ENCODE measurements around the gene C6orf47. TPM values are rescaled to one million over a fixed set of nuclear protein-coding genes. Genes with fewer than 3 reads are reported as not detected.

The C6orf47 gene
- total and polyA plus RNA-seq, 2 of the 13 experiments (the other 11 are each of a cell fraction or from before 2014, with no cell fraction given) = 1.7 to 18.1 TPM

DNA sequence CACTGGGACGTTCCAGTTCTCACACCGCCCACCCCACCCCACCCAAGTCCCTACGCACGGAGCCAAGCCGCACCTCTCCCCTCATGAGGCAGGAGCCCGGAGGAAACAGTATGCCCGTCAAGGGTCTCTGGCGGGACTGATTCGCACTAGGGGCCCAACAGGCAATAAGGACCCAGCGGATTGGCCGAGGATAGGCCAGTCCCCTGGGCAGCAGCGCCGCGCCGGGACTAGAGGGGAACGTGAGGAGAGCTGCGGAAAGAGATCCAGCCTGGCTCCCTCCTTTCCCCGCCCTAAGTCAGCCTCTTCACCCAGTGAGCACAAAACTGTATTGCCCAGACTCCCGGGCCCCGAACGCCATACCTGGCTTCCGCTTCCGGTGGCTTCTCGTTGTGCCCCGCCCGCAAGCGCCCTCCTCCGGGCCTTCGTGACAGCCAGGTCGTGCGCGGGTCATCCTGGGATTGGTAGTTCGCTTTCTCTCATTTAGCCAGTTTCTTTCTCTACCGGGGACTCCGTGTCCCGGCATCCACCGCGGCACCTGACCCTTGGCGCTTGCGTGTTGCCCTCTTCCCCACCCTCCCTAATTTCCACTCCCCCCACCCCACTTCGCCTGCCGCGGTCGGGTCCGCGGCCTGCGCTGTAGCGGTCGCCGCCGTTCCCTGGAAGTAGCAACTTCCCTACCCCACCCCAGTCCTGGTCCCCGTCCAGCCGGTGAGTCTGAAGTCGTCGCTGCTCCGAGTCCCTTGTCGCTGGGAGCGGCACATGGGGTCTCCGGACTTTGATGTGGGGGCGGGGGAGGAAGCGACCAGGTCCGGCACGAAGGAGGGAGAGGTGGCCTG, 5.1 kb upstream of the C6orf47 start, which contains the start of gene CSNK2B (continued):
- TF ChIP-seq, protein P1, sequence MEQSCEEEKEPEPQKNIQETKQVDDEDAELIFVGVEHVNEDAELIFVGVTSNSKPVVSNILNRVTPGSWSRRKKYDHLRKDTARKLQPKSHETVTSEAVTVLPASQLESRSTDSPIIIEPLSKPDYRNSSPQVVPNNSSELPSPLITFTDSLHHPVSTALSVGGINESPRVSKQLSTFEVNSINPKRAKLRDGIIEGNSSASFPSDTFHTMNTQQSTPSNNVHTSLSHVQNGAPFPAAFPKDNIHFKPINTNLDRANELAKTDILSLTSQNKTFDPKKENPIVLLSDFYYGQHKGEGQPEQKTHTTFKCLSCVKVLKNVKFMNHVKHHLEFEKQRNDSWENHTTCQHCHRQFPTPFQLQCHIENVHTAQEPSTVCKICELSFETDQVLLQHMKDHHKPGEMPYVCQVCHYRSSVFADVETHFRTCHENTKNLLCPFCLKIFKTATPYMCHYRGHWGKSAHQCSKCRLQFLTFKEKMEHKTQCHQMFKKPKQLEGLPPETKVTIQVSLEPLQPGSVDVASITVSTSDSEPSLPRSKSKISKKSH (CRISPR knock-in tag; IDR thresholded peaks at IDR 0.05; ENCODE audit: borderline replicate concordance) = peak; percentile 91
- TF ChIP-seq ZNF224 (CRISPR knock-in tag; IDR thresholded peaks at IDR 0.05) (peak; percentile 79), SMAD3 (CRISPR knock-in tag; IDR thresholded peaks at IDR 0.05) (peak; percentile 23; the same call in 1 of the 2 replicates), ZFY (CRISPR knock-in tag; IDR thresholded peaks at IDR 0.05) (peak; percentile 88), ZKSCAN8 (CRISPR knock-in tag; IDR thresholded peaks at IDR 0.05; ENCODE audit: borderline replicate concordance) (no peak)
- TF ChIP-seq, protein P2, sequence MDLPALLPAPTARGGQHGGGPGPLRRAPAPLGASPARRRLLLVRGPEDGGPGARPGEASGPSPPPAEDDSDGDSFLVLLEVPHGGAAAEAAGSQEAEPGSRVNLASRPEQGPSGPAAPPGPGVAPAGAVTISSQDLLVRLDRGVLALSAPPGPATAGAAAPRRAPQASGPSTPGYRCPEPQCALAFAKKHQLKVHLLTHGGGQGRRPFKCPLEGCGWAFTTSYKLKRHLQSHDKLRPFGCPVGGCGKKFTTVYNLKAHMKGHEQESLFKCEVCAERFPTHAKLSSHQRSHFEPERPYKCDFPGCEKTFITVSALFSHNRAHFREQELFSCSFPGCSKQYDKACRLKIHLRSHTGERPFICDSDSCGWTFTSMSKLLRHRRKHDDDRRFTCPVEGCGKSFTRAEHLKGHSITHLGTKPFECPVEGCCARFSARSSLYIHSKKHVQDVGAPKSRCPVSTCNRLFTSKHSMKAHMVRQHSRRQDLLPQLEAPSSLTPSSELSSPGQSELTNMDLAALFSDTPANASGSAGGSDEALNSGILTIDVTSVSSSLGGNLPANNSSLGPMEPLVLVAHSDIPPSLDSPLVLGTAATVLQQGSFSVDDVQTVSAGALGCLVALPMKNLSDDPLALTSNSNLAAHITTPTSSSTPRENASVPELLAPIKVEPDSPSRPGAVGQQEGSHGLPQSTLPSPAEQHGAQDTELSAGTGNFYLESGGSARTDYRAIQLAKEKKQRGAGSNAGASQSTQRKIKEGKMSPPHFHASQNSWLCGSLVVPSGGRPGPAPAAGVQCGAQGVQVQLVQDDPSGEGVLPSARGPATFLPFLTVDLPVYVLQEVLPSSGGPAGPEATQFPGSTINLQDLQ (CRISPR knock-in tag; IDR thresholded peaks at IDR 0.05) = 0 out of 2 replicates have a peak, but pooled peaks have one; percentile 14

All from HepG2 (cell line).